HL-60/S4 treated with phorbol 12-myristate 13-acetate at 8.2 ng/mL for 4 days and 3 days (cell line): ENCODE results near the gene ELF5.

Experiments used
- in situ Hi-C: fragments of 300-500 bp; cut with MboI; formaldehyde crosslinking; loops from 2 replicates; pipeline ENCODE4 v1.15.0; 2022; ENCODE audit warnings: low sequenced_read_pairs

Gene ELF5

DNA sequence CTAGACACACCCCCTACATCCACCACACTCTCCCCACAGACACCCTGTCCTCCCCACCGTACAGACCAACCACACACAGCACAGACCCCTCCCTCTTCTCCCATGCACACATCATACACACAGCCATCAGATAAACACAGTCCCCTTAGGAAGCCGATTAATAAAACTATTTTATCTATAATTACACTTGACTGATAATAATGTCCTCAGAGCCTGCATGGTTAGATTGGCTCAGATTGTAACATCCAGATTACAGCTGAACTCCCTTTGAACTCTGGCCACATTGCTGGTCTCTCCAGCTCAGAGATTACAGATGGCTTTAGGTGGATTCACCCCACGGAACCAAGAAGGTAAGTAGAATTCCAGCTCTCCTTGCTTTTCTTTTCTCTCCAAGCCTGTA lies 9.5 kb upstream of the ELF5 start:
- in situ Hi-C loops: no loop called here

GRCh38 chr11:34522188-34522587 lies 8.6 kb upstream of the ELF5 start:
- in situ Hi-C loops: no loop called here

DNA sequence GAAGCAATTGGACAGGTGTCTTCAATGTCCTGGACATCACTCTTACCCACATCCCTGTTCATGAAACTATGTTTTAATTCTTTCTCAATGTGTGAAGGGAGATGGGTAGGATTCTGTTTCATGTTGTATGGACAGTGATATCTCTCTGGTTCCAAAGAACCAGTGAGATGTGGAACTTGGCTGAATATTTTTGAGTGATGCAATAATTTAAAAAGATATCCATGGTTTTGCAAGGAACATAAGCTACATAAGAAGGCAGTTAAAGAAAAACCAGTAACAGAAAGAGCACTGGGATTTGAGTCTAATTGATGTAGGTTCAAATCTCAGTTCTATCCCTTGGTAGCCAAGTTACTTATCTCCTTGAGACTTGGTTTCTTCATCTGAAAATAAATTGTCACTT lies 7.7 kb upstream of the ELF5 start:
- in situ Hi-C loops: no loop called here

GRCh38 chr11:34519595-34520235 lies 6.1 kb upstream of the ELF5 start:
- in situ Hi-C loops: no loop called here

- in situ Hi-C loops: no loop called here
Measured at GRCh38 chr11:34516247-34517040, 2.9 kb upstream of the ELF5 start.

DNA sequence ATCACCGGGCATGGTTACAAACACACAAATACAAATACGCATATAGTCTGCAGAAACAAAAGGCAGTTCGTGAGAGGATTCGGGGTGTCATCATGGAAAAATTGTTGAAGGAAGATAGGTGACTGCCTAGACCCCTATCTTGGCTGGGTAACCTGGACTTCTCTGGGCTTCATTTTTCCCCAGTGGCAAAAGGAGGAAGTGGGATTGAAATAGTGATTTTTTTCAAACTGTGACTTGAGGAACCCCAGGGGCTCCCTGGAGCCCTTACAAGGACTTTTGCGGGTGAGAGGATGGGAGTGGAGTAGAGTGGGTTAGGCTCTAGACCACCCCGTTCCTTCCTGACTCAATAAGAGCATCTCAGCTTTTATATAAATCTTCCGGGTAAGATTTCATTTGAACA lies 1.0 kb upstream of the ELF5 start:
- in situ Hi-C loops: no loop called here

- in situ Hi-C loops: no loop called here
Measured at GRCh38 chr11:34512840-34513681, 533 bp downstream of the ELF5 start.

DNA sequence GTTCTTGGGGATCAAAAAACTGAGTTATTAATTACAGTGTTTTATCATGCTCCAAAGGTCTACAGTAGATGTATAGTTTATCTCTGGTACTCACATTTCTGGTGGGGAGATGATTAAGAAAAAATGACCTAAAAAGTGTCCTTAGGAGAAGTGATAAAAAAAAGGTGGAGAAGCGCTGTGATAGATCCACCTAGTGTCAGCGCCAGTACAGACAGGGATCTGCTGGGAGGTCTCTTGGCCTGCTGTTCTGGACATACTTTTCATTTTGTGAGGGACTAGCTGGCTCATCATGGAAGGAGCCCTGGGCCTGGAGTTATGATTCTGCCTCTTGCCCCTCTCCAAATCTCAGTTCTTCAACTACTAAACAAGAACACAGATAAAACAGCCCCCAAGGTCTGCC lies 2.9 kb downstream of the ELF5 start:
- in situ Hi-C loops: no loop called here

GRCh38 chr11:34510218-34510617 lies 3.4 kb downstream of the ELF5 start:
- in situ Hi-C loops: no loop called here

GRCh38 chr11:34509336-34509876 lies 4.2 kb downstream of the ELF5 start:
- in situ Hi-C loops: no loop called here

- in situ Hi-C loops: no loop called here
Measured at GRCh38 chr11:34508524-34508923, 5.1 kb downstream of the ELF5 start.

DNA sequence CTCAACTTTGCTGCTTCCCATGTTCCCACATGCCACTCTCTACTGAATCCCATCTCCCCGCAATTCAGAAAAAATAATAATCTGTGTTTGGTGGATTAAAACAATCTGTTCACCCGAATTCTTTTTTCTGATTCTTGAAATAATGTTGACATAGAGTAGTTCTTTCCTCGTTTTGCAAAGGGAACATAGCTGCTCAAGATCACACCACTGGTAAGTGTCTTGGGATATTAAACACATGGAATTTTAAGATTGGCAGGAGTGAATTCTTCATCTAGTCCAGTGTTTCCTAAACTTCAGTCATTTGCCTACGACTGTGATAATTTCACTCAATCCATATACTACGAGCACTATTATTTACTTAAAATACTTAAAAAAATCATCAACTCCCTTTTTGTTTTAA lies 6.0 kb downstream of the ELF5 start:
- in situ Hi-C loops: no loop called here

DNA sequence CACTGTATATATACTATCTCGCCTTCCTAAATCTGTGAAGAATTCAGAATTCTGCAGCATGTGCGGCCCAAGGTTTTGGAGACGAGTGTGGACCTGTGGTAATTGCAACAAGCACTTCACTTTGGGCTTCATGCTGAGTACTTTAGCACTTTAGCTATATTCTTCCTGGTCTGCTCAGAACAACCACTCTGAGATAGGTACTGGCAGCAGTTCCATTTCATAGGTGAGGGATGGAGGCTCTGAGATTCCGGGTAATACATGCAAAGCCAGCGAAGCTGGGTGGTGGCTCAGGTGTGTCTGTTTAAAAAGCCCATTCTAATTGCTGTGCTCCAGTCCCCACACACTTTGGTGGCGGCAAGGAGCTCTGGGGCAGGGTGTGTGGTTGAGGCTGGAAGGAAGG lies 6.4 kb downstream of the ELF5 start:
- in situ Hi-C loops: no loop called here

GRCh38 chr11:34505874-34506273 lies 7.7 kb downstream of the ELF5 start:
- in situ Hi-C loops: no loop called here

DNA sequence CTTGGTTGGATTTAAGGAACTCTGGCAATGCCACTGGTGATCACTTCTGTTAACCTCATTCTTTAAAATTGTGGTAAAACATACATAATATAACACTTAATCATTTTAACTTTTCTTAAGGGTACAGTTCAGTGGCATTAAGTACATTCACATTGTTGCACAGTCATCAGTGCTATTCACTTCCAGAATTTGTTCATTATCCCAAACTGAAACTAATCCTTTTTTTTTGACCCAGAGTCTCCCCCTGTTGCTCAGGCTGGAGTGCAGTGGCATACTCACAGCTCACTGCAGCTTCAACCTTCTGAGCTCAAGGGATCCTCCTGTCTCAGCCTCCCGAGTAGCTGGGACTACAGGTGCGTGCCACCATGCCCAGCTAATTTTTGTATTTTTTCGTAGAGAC lies 10.6 kb downstream of the ELF5 start:
- in situ Hi-C loops: no loop called here

- in situ Hi-C loops: no loop called here
Measured at GRCh38 chr11:34501949-34502348, 11.6 kb downstream of the ELF5 start.

DNA sequence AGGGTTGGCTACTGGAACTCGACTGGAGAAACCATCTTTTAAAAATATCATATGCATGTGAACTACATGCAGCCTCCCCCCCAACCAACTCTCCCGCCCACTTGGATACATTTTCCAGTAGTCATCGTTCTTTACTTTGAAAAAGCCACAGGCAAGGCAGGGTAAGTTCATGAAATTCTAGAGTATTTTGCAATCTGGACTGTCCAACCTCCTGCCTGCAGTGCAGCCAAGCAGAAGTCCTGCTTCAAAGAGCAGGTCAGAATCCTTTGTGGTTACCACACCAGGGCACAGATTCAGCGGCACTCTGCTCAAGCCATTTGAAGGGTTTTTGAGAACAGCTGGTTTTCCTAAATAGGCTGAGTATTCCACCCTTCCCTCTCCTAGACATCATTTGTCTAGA lies 12.1 kb downstream of the ELF5 start:
- in situ Hi-C loops: no loop called here

GRCh38 chr11:34499719-34500500 lies 13.7 kb downstream of the ELF5 start:
- in situ Hi-C loops: loop anchor here (25.0 kb wide), 1 partner anchor 338 kb away; no protein-coding TSS in a partner anchor

- in situ Hi-C loops: loop anchor here (25.0 kb wide), 1 partner anchor 334 kb away; no protein-coding TSS in a partner anchor
Measured at GRCh38 chr11:34495724-34496377, 17.7 kb downstream of the ELF5 start.

- in situ Hi-C loops: loop anchor here (25.0 kb wide), 1 partner anchor 333 kb away; no protein-coding TSS in a partner anchor
Measured at GRCh38 chr11:34495239-34495723, 18.3 kb downstream of the ELF5 start.
